ENCODE results near the gene CHMP1A.

- no peak for TF ChIP-seq CTCF (conservative IDR thresholded peaks at IDR 0.05)
- TF ChIP-seq EZH2 (IDR thresholded peaks at IDR 0.05; ENCODE audit: low read depth), result no peak
These were observed 55.1 kb downstream of the CHMP1A start for GRCh38 chr16:89602273-89602951.
